Neural cell (in vitro differentiated cells): ENCODE measurements around the gene RFC2. TPM values are rescaled to one million over a fixed set of nuclear protein-coding genes. Genes with fewer than 3 reads are reported as not detected.

Experiments
- H2AFZ ChIP-seq: fragments of 200-600, 300-800 bp; sonication (generic), shearing (Covaris generic); 2 replicates; pipeline ENCODE4 v1.6.0; 2014; ENCODE audit warnings: low read depth, mild to moderate bottlenecking, antibody characterized with exemption, low read length, moderate library complexity
- H3F3A ChIP-seq: fragments of 200-600 bp; shearing (Covaris generic); 2 replicates; pipeline ENCODE4 v1.6.1; 2016; ENCODE audit warnings: mild to moderate bottlenecking, moderate library complexity, mixed read lengths, antibody characterized with exemption, low read length; ENCODE audit not compliant: insufficient read depth, poor library complexity, severe bottlenecking
- H3K27ac ChIP-seq: fragments of 200-600, 300-800 bp; sonication (generic), shearing (Covaris generic); 2 replicates; pipeline ENCODE4 v1.5.1; 2014; ENCODE audit warnings: mild to moderate bottlenecking, low read length, moderate library complexity
- H3K27me3 ChIP-seq: fragments of 300-800, 200-600 bp; sonication (generic), shearing (Covaris generic); 2 replicates; pipeline ENCODE4 v1.6.0; 2014; ENCODE audit warnings: mild to moderate bottlenecking, low read depth, low read length, moderate library complexity; ENCODE audit not compliant: insufficient read depth
- H3K36me3 ChIP-seq: fragments of 300-800, 200-600 bp; sonication (generic), shearing (Covaris generic); 2 replicates; pipeline ENCODE4 v1.5.1; 2014; ENCODE audit warnings: mild to moderate bottlenecking, antibody characterized with exemption, low read length, moderate library complexity; ENCODE audit not compliant: insufficient read depth
- H3K4me2 ChIP-seq: fragments of 300-800, 200-600 bp; sonication (generic), shearing (Covaris generic); 2 replicates; pipeline ENCODE4 v1.6.0; 2014; ENCODE audit warnings: mild to moderate bottlenecking, low read length
- H3K4me3 ChIP-seq: fragments of 300-800, 200-600 bp; sonication (generic), shearing (Covaris generic); 2 replicates; pipeline ENCODE4 v1.5.1; 2014; ENCODE audit warnings: mild to moderate bottlenecking, low read length, moderate library complexity
- H3K79me2 ChIP-seq: fragments of 200-600 bp; shearing (Covaris generic); replicated peaks from 2 replicates; pipeline ENCODE4 v1.6.0; 2014; ENCODE audit warnings: mild to moderate bottlenecking, low read length, moderate library complexity; ENCODE audit not compliant: insufficient read depth
- H3K9ac ChIP-seq: fragments of 300-800, 200-600 bp; sonication (generic), shearing (Covaris generic); 2 replicates; pipeline ENCODE4 v1.6.1; 2016; ENCODE audit warnings: mild to moderate bottlenecking, low read length, mixed read lengths
- H3K9me2 ChIP-seq: fragments of 200-600 bp; shearing (Covaris generic); 2 replicates; pipeline ENCODE4 v1.6.1; 2016; ENCODE audit warnings: mild to moderate bottlenecking, low read length, mixed read lengths; ENCODE audit not compliant: insufficient read depth
- H3K9me3 ChIP-seq: fragments of 200-600, 300-800 bp; sonication (generic), shearing (Covaris generic); 2 replicates; pipeline ENCODE4 v1.6.1; 2016; ENCODE audit warnings: mild to moderate bottlenecking, mixed run types, low read length, moderate library complexity, mixed read lengths
- H4K20me1 ChIP-seq: fragments of 200-600 bp; shearing (Covaris generic); 2 replicates; pipeline ENCODE4 v1.6.1; 2016; ENCODE audit warnings: mild to moderate bottlenecking, mixed run types; ENCODE audit not compliant: insufficient read depth
- CTCF ChIP-seq: fragments of 450-650 bp; IDR thresholded peaks from 2 replicates; pipeline ENCODE4 v1.5.1; 2014; ENCODE audit warnings: antibody characterized with exemption, mild to moderate bottlenecking, moderate library complexity; ENCODE audit not compliant: poor library complexity, severe bottlenecking
- EP300 ChIP-seq: fragments of 450-650 bp; conservative IDR thresholded peaks from 2 replicates; pipeline ENCODE4 v1.6.1; 2014; ENCODE audit warnings: antibody characterized with exemption, mild to moderate bottlenecking, moderate library complexity; ENCODE audit not compliant: poor library complexity, severe bottlenecking
- EZH2 ChIP-seq: fragments of 200-600, 300-800 bp; shearing (Covaris generic), sonication (generic); IDR thresholded peaks from 2 replicates; pipeline ENCODE4 v1.6.1; 2014; ENCODE audit warnings: antibody characterized with exemption, low read length, borderline replicate concordance, mild to moderate bottlenecking; ENCODE audit not compliant: insufficient read depth, poor library complexity, severe bottlenecking
- MXI1 ChIP-seq: fragments of 450-650 bp; conservative IDR thresholded peaks from 2 replicates; pipeline ENCODE4 v1.6.1; 2014; ENCODE audit warnings: antibody characterized with exemption, mild to moderate bottlenecking; ENCODE audit not compliant: poor library complexity, severe bottlenecking
- POLR2AphosphoS5 ChIP-seq: IDR thresholded peaks from 2 replicates; pipeline ENCODE4 v1.6.1; 2012
- RAD21 ChIP-seq: fragments of 450-650 bp; conservative IDR thresholded peaks from 2 replicates; pipeline ENCODE4 v1.6.1; 2014; ENCODE audit warnings: antibody characterized with exemption, mild to moderate bottlenecking, moderate library complexity
- REST ChIP-seq: IDR thresholded peaks from 2 replicates; pipeline ENCODE4 v1.6.1; 2012; ENCODE audit warnings: borderline replicate concordance
- SMC3 ChIP-seq: fragments of 450-650 bp; conservative IDR thresholded peaks from 2 replicates; pipeline ENCODE4 v1.6.1; 2014; ENCODE audit warnings: antibody characterized with exemption, mild to moderate bottlenecking, moderate library complexity; ENCODE audit not compliant: poor library complexity
- TAF1 ChIP-seq: IDR thresholded peaks from 2 replicates; pipeline ENCODE4 v1.6.1; 2012; ENCODE audit warnings: low read depth
- polyA plus RNA-seq: library from polyadenylated mRNA; depleted of rRNA; stranded (reverse); fragments of >200 nt; gene quantifications from 2 replicates; pipeline ENCODE4 v1.2.3, GENCODE V29; 2014

RFC2 gene
- polyA plus RNA-seq, 1 donor from 2014 or later: 20.9 TPM

- Histone ChIP-seq H3K9ac (no peak overlapping the region), H2AFZ (no peak overlapping the region), H3K4me3 (no peak overlapping the region), H4K20me1 (no peaks in the 10 kb centered on the region), H3K27ac (no peak overlapping the region), H3F3A (no peaks in the 10 kb centered on the region), H3K36me3 (no peaks in the 10 kb centered on the region), H3K79me2 (peaks cover 2% of the 10 kb centered on the region), H3K9me2 (no peaks in the 10 kb centered on the region), H3K27me3 (no peaks in the 10 kb centered on the region), H3K4me2 (no peak overlapping the region), H3K9me3 (no peaks in the 10 kb centered on the region)
- TF ChIP-seq RAD21 (no peak), EP300 (no peak), SMC3 (no peak), CTCF (no peak), REST (no peak), EZH2 (no peak), MXI1 (no peak), POLR2AphosphoS5 (no peak), TAF1 (no peak)
These were observed 29.8 kb upstream of the RFC2 start for GRCh38 chr7:74283858-74284447.

- Histone ChIP-seq H3K4me3 (no peak overlapping the region), H3K4me2 (no peak overlapping the region)
These were observed 28.7 kb upstream of the RFC2 start for GRCh38 chr7:74282748-74283459.

More at GRCh38 chr7:74282748-74283459, 28.7 kb upstream of the RFC2 start:
- TF ChIP-seq EZH2: no peak
- TF ChIP-seq TAF1: no peak
- TF ChIP-seq POLR2AphosphoS5: no peak
- no peak for TF ChIP-seq CTCF
- TF ChIP-seq MXI1: no peak
- no peak for TF ChIP-seq REST
- no peak for TF ChIP-seq RAD21
- TF ChIP-seq EP300: no peak
- no peaks in the 10 kb centered on the region for H3K9me3 ChIP-seq
- H3K27me3 ChIP-seq: no peaks in the 10 kb centered on the region
- no peaks in the 10 kb centered on the region for H3F3A ChIP-seq
- H3K27ac ChIP-seq: no peak overlapping the region
- H3K9me2 ChIP-seq: no peaks in the 10 kb centered on the region
- H2AFZ ChIP-seq: no peak overlapping the region
- H3K36me3 ChIP-seq: no peaks in the 10 kb centered on the region
- no peaks in the 10 kb centered on the region for H3K79me2 ChIP-seq
- no peak overlapping the region for H3K9ac ChIP-seq
- no peaks in the 10 kb centered on the region for H4K20me1 ChIP-seq
